DND-41 (cell line): ENCODE results near the gene ADCK1.
"Not testable (repeated sequence)": the region's sequence is repeated elsewhere in the genome, so short reads cannot be mapped to it uniquely, and the experiment has no call there.

Source experiments
- ATAC-seq: fragments of 200-7000 bp; cut with Tn5 transposase; 3 replicates; pipeline ENCODE4 v1.9.1; 2021; ENCODE audit warnings: low read depth; ENCODE audit not compliant: insufficient read depth
- DNase-seq: peaks from one replicate; pipeline ENCODE4 v3.0.0-alpha.2; 2020
- H2AFZ ChIP-seq: 2 replicates; pipeline ENCODE4 v1.6.0; 2012; ENCODE audit warnings: low read depth, low read length
- H3K27ac ChIP-seq: 2 replicates; pipeline ENCODE4 v1.5.1; 2012; ENCODE audit warnings: low read length, inconsistent platforms
- H3K27me3 ChIP-seq: fragments of 200-600 bp; sonication (generic); 2 replicates; pipeline ENCODE4 v1.6.0; 2012; ENCODE audit warnings: low read length, mild to moderate bottlenecking, inconsistent platforms; ENCODE audit not compliant: insufficient read depth, poor library complexity
- H3K36me3 ChIP-seq: 2 replicates; pipeline ENCODE4 v1.5.1; 2012; ENCODE audit warnings: low read length, inconsistent platforms; ENCODE audit not compliant: insufficient read depth
- H3K4me1 ChIP-seq: 2 replicates; pipeline ENCODE4 v1.5.1; 2012; ENCODE audit warnings: mild to moderate bottlenecking, low read length; ENCODE audit not compliant: insufficient read depth
- H3K4me2 ChIP-seq: 2 replicates; pipeline ENCODE4 v1.6.0; 2012; ENCODE audit warnings: mild to moderate bottlenecking, moderate library complexity, low read length, inconsistent platforms; ENCODE audit not compliant: insufficient read depth
- H3K4me3 ChIP-seq, 2 experiments: fragments of 200-600 bp in 1 of 2; shearing (Covaris generic) in 1 of 2; 2 replicates each; pipeline ENCODE4 v1.5.1; 2012 to 2016; ENCODE audit warnings: inconsistent platforms in 2 of 2, low read length in 2 of 2, mild to moderate bottlenecking in 2 of 2, low read depth in 1 of 2, moderate library complexity in 1 of 2
- H3K79me2 ChIP-seq: 2 replicates; pipeline ENCODE4 v1.6.0; 2012; ENCODE audit warnings: low read length, inconsistent platforms; ENCODE audit not compliant: insufficient read depth
- H3K9ac ChIP-seq: 2 replicates; pipeline ENCODE4 v1.6.0; 2012; ENCODE audit warnings: low read depth, mild to moderate bottlenecking, inconsistent platforms, low read length, moderate library complexity
- H3K9me3 ChIP-seq: 2 replicates; pipeline ENCODE4 v1.5.1; 2012; ENCODE audit warnings: low read length, moderate library complexity, mild to moderate bottlenecking, inconsistent platforms; ENCODE audit not compliant: insufficient read depth, severe bottlenecking
- H4K20me1 ChIP-seq: 2 replicates; pipeline ENCODE4 v1.6.0; 2012; ENCODE audit warnings: low read length; ENCODE audit not compliant: insufficient read depth
- CTCF ChIP-seq: IDR thresholded peaks from 2 replicates; pipeline ENCODE4 v1.5.1; 2012; ENCODE audit warnings: borderline replicate concordance, low read length, moderate library complexity, mild to moderate bottlenecking; ENCODE audit not compliant: poor library complexity, severe bottlenecking; ENCODE audit errors: extremely low read depth
- EZH2 ChIP-seq: IDR thresholded peaks from 3 replicates; pipeline ENCODE4 v1.6.1; 2012; ENCODE audit warnings: borderline replicate concordance, low read depth, mild to moderate bottlenecking, moderate library complexity, low read length, inconsistent platforms; ENCODE audit not compliant: severe bottlenecking

ADCK1 gene

GRCh38 chr14:77763978-77764377 lies 35.9 kb upstream of the ADCK1 start:
- H3K4me2 ChIP-seq, result no peak overlapping the region
- H3K27ac ChIP-seq, result no peak overlapping the region
- H3K27me3 ChIP-seq, result no peaks in the 10 kb centered on the region
- peaks cover 22% of the 10 kb centered on the region for H3K4me1 ChIP-seq
- peaks cover 6% of the 10 kb centered on the region; the same call in 1 of the 2 replicates for H3K36me3 ChIP-seq
- TF ChIP-seq EZH2 (no peak), CTCF (no peak)
- peaks cover 12% of the 10 kb centered on the region; the same call in 1 of the 2 replicates for H4K20me1 ChIP-seq
- H2AFZ ChIP-seq, result no peak overlapping the region
- ATAC-seq (no peak), DNase-seq (no peak)
- no peaks in the 10 kb centered on the region for H3K9me3 ChIP-seq
- no peak overlapping the region for H3K9ac ChIP-seq
- H3K4me3 ChIP-seq, result no peak overlapping the region
- peaks cover 20% of the 10 kb centered on the region for H3K79me2 ChIP-seq

- not testable (repeated sequence) for H3K9me3 ChIP-seq, H3K27me3 ChIP-seq, DNase-seq, H3K4me1 ChIP-seq, H3K9ac ChIP-seq, H3K36me3 ChIP-seq, H3K4me2 ChIP-seq, H2AFZ ChIP-seq, H3K79me2 ChIP-seq, ATAC-seq, H3K27ac ChIP-seq, H4K20me1 ChIP-seq, H3K4me3 ChIP-seq
Measured at GRCh38 chr14:77768442-77769069, 31.4 kb upstream of the ADCK1 start.

GRCh38 chr14:77773966-77774365 lies 25.9 kb upstream of the ADCK1 start:
- not testable (repeated sequence) for ATAC-seq, H3K4me1 ChIP-seq, H3K4me3 ChIP-seq, H3K36me3 ChIP-seq, H3K27me3 ChIP-seq, H3K4me2 ChIP-seq, H3K9ac ChIP-seq, H3K9me3 ChIP-seq, DNase-seq, H4K20me1 ChIP-seq, H3K27ac ChIP-seq, H2AFZ ChIP-seq, H3K79me2 ChIP-seq

GRCh38 chr14:77782202-77782601 lies 17.7 kb upstream of the ADCK1 start:
- no peaks in the 10 kb centered on the region for H3K4me1 ChIP-seq
- ATAC-seq, result no peak
- TF ChIP-seq CTCF (no peak), EZH2 (no peak)
- H2AFZ ChIP-seq, result no peak overlapping the region
- no peak overlapping the region for H3K27ac ChIP-seq
- no peaks in the 10 kb centered on the region for H3K27me3 ChIP-seq
- H3K4me3 ChIP-seq, result no peak overlapping the region
- H3K4me2 ChIP-seq, result no peak overlapping the region
- no peaks in the 10 kb centered on the region for H3K79me2 ChIP-seq
- DNase-seq, result no peak
- no peaks in the 10 kb centered on the region for H4K20me1 ChIP-seq
- H3K9me3 ChIP-seq, result no peaks in the 10 kb centered on the region
- H3K36me3 ChIP-seq, result no peaks in the 10 kb centered on the region
- H3K9ac ChIP-seq, result no peak overlapping the region
